K562 (cell line): ENCODE measurements around the gene SNX27. TPM values are rescaled to one million over a fixed set of nuclear protein-coding genes. Genes with fewer than 3 reads are reported as not detected.
A peak's percentile ranks its signal among the peaks of the same experiment; 100 is the strongest.

Experiments used
- EWSR1 ChIP-seq: fragments of 450-650 bp; IDR thresholded peaks from 2 replicates; pipeline ENCODE4 v1.6.1; 2018; ENCODE audit warnings: borderline replicate concordance, mild to moderate bottlenecking, low read depth, moderate library complexity; ENCODE audit not compliant: partially characterized antibody
- HNRNPLL ChIP-seq: fragments of 200-400 bp; formaldehyde crosslinking; IDR thresholded peaks from 2 replicates; pipeline ENCODE4 v1.6.1; 2017; ENCODE audit warnings: low read length, low read depth, mild to moderate bottlenecking; ENCODE audit not compliant: poor library complexity, severe bottlenecking
- KDM5B ChIP-seq: fragments of 200-600 bp; sonication (generic); IDR thresholded peaks from 2 replicates; pipeline ENCODE4 v1.6.1; 2012; ENCODE audit warnings: low read depth, mild to moderate bottlenecking, moderate library complexity, low read length, control low read depth, inconsistent platforms; ENCODE audit not compliant: insufficient replicate concordance
- MAZ ChIP-seq, 2 experiments: fragments of 450-650 bp in 1 of 2; sonication (generic) in 1 of 2; formaldehyde crosslinking; IDR thresholded peaks in 1 of 2; conservative IDR thresholded peaks in 1 of 2; 2 replicates each; pipeline versions ENCODE4 v1.4.0 to v1.5.0; 2020; ENCODE audit warnings: mild to moderate bottlenecking in 1 of 2, missing genetic modification reagents in 1 of 2
- NFXL1 ChIP-seq: fragments of 450-650 bp; formaldehyde crosslinking; IDR thresholded peaks from 2 replicates; pipeline ENCODE4 v1.4.0; 2021; ENCODE audit warnings: mild to moderate bottlenecking
- NONO ChIP-seq, 2 experiments: fragments of 200-400 bp in 1 of 2; fragments of 450-650 bp in 1 of 2; formaldehyde crosslinking in 1 of 2; IDR thresholded peaks; 2 replicates each; pipeline ENCODE4 v1.6.1; 2017; ENCODE audit warnings: low read depth in 2 of 2, mild to moderate bottlenecking in 2 of 2, moderate library complexity in 2 of 2, low read length in 1 of 2
- PHF8 ChIP-seq: fragments of 200-600 bp; sonication (generic); IDR thresholded peaks from 2 replicates; pipeline ENCODE4 v1.6.1; 2012; ENCODE audit warnings: mixed run types, mild to moderate bottlenecking, inconsistent platforms, low read length, moderate library complexity, borderline replicate concordance
- POLR2A ChIP-seq: fragments of 450-650 bp; conservative IDR thresholded peaks from 2 replicates; pipeline ENCODE4 v1.6.1; 2016
- SAFB ChIP-seq: fragments of 200-400 bp; formaldehyde crosslinking; IDR thresholded peaks from 2 replicates; pipeline ENCODE4 v1.6.1; 2017; ENCODE audit warnings: low read depth, low read length, borderline replicate concordance
- SP1 ChIP-seq: sonication (generic); formaldehyde crosslinking; IDR thresholded peaks from 2 replicates; pipeline ENCODE4 v1.8.1; 2022; ENCODE audit warnings: mild to moderate bottlenecking, missing genetic modification reagents
- ZNF197 ChIP-seq: fragments of 200-800 bp; sonication (Bioruptor generic); IDR thresholded peaks from 2 replicates; pipeline ENCODE4 v1.6.1; 2016; ENCODE audit warnings: low read depth, missing genetic modification characterization, missing compliant biosample characterization
- polyA plus RNA-seq, 8 experiments: library from polyadenylated mRNA; depleted of rRNA in 4 of 8; stranded (reverse) in 5 of 8; unstranded in 3 of 8; fragments of >200 nt; fragmentation: Nextera tagmentation in 2 of 8; fragmentation: Illumina TruSeq in 1 of 8; extraction: Ambion mirVana in 2 of 8; extraction: Trizol in 1 of 8; gene quantifications; 2 replicates each; pipeline versions ENCODE4 v1.2.1 to v1.2.3, GENCODE V29; 2011 to 2014; ENCODE audit warnings: inconsistent platforms in 1 of 8, missing spikeins in 1 of 8
- total RNA-seq, 7 experiments: library from RNA; depleted of rRNA in 6 of 7; stranded (reverse); fragments of >200 nt in 6 of 7; fragmentation: Illumina TruSeq in 2 of 7; extraction: Trizol in 2 of 7; gene quantifications; 2 replicates each; pipeline versions ENCODE4 v1.2.1 to v1.2.3, GENCODE V29; 2011 to 2021; ENCODE audit warnings: low replicate concordance in 1 of 7
- TF ChIP-seq, protein P1 (sequence below), 2 experiments: fragments of 450-650 bp; formaldehyde crosslinking in 1 of 2; IDR thresholded peaks; 2 replicates each; pipeline versions ENCODE4 v1.4.0 to v1.6.1; 2014 to 2020; ENCODE audit warnings: mild to moderate bottlenecking in 2 of 2, borderline replicate concordance in 1 of 2, low read depth in 1 of 2
- TF ChIP-seq, protein P2 (sequence below): sonication (generic); formaldehyde crosslinking; IDR thresholded peaks from 2 replicates; pipeline ENCODE4 v1.8.1; 2023; ENCODE audit warnings: missing genetic modification reagents, mild to moderate bottlenecking, borderline replicate concordance

The SNX27 gene
- total and polyA plus RNA-seq, 9 of the 15 experiments (the other 6 are each of a cell fraction or from before 2014, with no cell fraction given), result 4.5 to 18.7 (median 10.1) TPM

DNA sequence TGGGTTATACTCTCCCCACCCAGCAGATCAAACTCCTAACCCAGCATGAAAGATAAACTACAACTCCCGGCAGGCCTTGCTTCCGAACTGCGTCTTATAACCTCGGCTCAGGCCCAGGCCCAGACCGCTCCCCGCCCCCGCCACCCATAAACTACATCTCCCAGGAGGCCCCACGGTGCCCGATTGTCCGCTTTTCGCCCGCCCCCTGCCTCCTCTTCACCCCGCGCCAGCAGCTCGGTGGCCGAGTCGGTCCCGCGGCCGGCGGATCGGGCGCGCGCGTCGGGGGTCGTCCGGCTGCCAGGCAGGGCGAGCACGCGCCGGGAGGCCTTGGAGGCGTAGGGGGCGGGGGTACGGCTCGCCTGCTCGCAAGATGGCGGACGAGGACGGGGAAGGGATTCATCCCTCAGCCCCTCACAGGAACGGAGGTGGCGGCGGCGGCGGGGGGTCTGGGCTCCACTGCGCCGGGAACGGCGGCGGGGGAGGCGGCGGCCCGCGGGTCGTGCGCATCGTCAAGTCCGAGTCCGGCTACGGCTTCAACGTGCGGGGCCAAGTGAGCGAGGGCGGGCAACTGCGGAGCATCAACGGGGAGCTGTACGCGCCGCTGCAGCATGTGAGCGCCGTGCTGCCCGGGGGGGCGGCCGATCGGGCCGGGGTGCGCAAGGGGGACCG is at the start of gene SNX27 (continued):
- TF ChIP-seq, protein P1, sequence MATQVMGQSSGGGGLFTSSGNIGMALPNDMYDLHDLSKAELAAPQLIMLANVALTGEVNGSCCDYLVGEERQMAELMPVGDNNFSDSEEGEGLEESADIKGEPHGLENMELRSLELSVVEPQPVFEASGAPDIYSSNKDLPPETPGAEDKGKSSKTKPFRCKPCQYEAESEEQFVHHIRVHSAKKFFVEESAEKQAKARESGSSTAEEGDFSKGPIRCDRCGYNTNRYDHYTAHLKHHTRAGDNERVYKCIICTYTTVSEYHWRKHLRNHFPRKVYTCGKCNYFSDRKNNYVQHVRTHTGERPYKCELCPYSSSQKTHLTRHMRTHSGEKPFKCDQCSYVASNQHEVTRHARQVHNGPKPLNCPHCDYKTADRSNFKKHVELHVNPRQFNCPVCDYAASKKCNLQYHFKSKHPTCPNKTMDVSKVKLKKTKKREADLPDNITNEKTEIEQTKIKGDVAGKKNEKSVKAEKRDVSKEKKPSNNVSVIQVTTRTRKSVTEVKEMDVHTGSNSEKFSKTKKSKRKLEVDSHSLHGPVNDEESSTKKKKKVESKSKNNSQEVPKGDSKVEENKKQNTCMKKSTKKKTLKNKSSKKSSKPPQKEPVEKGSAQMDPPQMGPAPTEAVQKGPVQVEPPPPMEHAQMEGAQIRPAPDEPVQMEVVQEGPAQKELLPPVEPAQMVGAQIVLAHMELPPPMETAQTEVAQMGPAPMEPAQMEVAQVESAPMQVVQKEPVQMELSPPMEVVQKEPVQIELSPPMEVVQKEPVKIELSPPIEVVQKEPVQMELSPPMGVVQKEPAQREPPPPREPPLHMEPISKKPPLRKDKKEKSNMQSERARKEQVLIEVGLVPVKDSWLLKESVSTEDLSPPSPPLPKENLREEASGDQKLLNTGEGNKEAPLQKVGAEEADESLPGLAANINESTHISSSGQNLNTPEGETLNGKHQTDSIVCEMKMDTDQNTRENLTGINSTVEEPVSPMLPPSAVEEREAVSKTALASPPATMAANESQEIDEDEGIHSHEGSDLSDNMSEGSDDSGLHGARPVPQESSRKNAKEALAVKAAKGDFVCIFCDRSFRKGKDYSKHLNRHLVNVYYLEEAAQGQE (IDR thresholded peaks at IDR 0.05; ENCODE audit: borderline replicate concordance), result no peak
- TF ChIP-seq, protein P1 (CRISPR knock-in tag; IDR thresholded peaks at IDR 0.05; ENCODE audit: low read depth), result peak; percentile 59; the same call in 1 of the 2 replicates
- TF ChIP-seq PHF8 (peak; percentile 81; the same call in 1 of the 2 replicates), KDM5B (peak; percentile 75), SAFB (no peak), HNRNPLL (peak; percentile 11), NONO (IDR thresholded peaks at IDR 0.05; ENCODE audit: low read depth in 2 of 2, low read length in 1 of 2) (peak; percentile 47; a peak in 2 of 4 replicates), NFXL1 (CRISPR knock-in tag) (no peak), EWSR1 (no peak), ZNF197 (CRISPR knock-in tag) (peak; percentile 76; the same call in 1 of the 2 replicates), MAZ (CRISPR knock-in tag; conservative IDR thresholded peaks at IDR 0.05 in 1 of 2, IDR thresholded peaks at IDR 0.05 in 1 of 2) (peak in 1 of 2 experiments; percentile 93; a peak in 3 of 4 replicates), POLR2A (peak; percentile 60), SP1 (peak; percentile 77)
- TF ChIP-seq, protein P2, sequence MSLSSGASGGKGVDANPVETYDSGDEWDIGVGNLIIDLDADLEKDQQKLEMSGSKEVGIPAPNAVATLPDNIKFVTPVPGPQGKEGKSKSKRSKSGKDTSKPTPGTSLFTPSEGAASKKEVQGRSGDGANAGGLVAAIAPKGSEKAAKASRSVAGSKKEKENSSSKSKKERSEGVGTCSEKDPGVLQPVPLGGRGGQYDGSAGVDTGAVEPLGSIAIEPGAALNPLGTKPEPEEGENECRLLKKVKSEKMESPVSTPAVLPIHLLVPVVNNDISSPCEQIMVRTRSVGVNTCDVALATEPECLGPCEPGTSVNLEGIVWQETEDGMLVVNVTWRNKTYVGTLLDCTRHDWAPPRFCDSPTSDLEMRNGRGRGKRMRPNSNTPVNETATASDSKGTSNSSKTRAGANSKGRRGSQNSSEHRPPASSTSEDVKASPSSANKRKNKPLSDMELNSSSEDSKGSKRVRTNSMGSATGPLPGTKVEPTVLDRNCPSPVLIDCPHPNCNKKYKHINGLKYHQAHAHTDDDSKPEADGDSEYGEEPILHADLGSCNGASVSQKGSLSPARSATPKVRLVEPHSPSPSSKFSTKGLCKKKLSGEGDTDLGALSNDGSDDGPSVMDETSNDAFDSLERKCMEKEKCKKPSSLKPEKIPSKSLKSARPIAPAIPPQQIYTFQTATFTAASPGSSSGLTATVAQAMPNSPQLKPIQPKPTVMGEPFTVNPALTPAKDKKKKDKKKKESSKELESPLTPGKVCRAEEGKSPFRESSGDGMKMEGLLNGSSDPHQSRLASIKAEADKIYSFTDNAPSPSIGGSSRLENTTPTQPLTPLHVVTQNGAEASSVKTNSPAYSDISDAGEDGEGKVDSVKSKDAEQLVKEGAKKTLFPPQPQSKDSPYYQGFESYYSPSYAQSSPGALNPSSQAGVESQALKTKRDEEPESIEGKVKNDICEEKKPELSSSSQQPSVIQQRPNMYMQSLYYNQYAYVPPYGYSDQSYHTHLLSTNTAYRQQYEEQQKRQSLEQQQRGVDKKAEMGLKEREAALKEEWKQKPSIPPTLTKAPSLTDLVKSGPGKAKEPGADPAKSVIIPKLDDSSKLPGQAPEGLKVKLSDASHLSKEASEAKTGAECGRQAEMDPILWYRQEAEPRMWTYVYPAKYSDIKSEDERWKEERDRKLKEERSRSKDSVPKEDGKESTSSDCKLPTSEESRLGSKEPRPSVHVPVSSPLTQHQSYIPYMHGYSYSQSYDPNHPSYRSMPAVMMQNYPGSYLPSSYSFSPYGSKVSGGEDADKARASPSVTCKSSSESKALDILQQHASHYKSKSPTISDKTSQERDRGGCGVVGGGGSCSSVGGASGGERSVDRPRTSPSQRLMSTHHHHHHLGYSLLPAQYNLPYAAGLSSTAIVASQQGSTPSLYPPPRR (CRISPR knock-in tag), result 0 out of 2 replicates have a peak, but pooled peaks have one; percentile 35
